Neural crest cell (in vitro differentiated cells): ENCODE measurements around the gene AHCYL2. TPM values are rescaled to one million over a fixed set of nuclear protein-coding genes. Genes with fewer than 3 reads are reported as not detected.
A peak's percentile ranks its signal among the peaks of the same experiment; 100 is the strongest.

Experiments used
- DNase-seq: peaks from one replicate; pipeline ENCODE4 v3.0.0; 2021; ENCODE audit warnings: low read depth, mixed read lengths, low spot score
- H3K27ac Mint-ChIP-seq: one replicate; pipeline ENCODE4 v1.8.0; 2021; ENCODE audit warnings: mild to moderate bottlenecking, mixed read lengths; ENCODE audit not compliant: unreplicated experiment
- H3K27me3 Mint-ChIP-seq: 2 replicates; pipeline ENCODE4 v1.8.0; 2021; ENCODE audit warnings: low read depth, mild to moderate bottlenecking, mixed read lengths
- H3K36me3 Mint-ChIP-seq: 2 replicates; pipeline ENCODE4 v1.8.0; 2021; ENCODE audit warnings: low read depth, mild to moderate bottlenecking, mixed read lengths
- H3K4me1 Mint-ChIP-seq: 2 replicates; pipeline ENCODE4 v1.8.0; 2021; ENCODE audit warnings: mixed read lengths
- H3K4me3 Mint-ChIP-seq: one replicate; pipeline ENCODE4 v1.8.0; 2021; ENCODE audit warnings: mild to moderate bottlenecking, mixed read lengths
- H3K9me3 Mint-ChIP-seq: 2 replicates; pipeline ENCODE4 v1.8.0; 2021; ENCODE audit warnings: mixed read lengths
- CTCF ChIP-seq: fragments of 200-600 bp; sonication (generic); conservative IDR thresholded peaks from 2 replicates; pipeline ENCODE4 v1.5.0; 2021; ENCODE audit warnings: antibody characterized with exemption, mild to moderate bottlenecking
- total RNA-seq: library from RNA; stranded (reverse); gene quantifications from 2 replicates; pipeline ENCODE4 v1.2.1, GENCODE V29; 2021

The AHCYL2 gene
- total RNA-seq, 1 donor from 2014 or later: 19.1 TPM

- DNase-seq: no peak
- no peak for TF ChIP-seq CTCF
- Mint-ChIP-seq H3K4me3 (no peak overlapping the region), H3K36me3 (peaks cover 4% of the 10 kb centered on the region), H3K27ac (peak overlapping the region; percentile 89), H3K4me1 (peaks cover 8% of the 10 kb centered on the region), H3K27me3 (no peaks in the 10 kb centered on the region), H3K9me3 (peaks cover 2% of the 10 kb centered on the region)
These were observed 59.1 kb downstream of the AHCYL2 start for GRCh38 chr7:129283936-129284335.

GRCh38 chr7:129285111-129285510 lies 60.3 kb downstream of the AHCYL2 start:
- Mint-ChIP-seq H3K27me3 (no peaks in the 10 kb centered on the region), H3K36me3 (no peaks in the 10 kb centered on the region), H3K4me1 (peaks cover 5% of the 10 kb centered on the region), H3K27ac (no peak overlapping the region), H3K4me3 (no peak overlapping the region), H3K9me3 (no peaks in the 10 kb centered on the region)
- TF ChIP-seq CTCF: no peak
- DNase-seq: no peak

DNA sequence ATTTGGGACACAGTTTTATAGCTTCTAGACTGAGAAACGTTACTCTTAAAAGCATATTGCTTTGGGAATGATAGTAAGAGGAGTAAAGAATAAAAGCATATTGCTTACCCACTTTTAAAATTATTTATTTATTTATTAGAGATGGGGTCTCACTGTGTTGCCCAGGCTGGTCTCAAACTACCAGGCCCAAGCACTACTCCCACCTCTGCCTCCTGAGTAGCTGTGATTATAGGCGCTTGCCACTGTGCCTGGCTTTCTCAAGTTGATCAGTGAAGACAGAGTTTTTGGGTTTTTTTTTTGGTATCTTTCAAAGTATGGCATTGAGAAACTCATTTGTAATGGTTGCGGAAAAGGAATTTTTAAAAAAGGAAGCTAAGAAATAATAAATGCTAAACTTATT lies 68.0 kb downstream of the AHCYL2 start:
- H3K27me3 Mint-ChIP-seq: no peaks in the 10 kb centered on the region
- DNase-seq: no peak
- H3K27ac Mint-ChIP-seq: no peak overlapping the region
- TF ChIP-seq CTCF: no peak
- H3K9me3 Mint-ChIP-seq: no peaks in the 10 kb centered on the region
- no peak overlapping the region for H3K4me3 Mint-ChIP-seq
- peaks cover 25% of the 10 kb centered on the region for H3K4me1 Mint-ChIP-seq
- H3K36me3 Mint-ChIP-seq: no peaks in the 10 kb centered on the region

GRCh38 chr7:129295015-129295423 lies 70.2 kb downstream of the AHCYL2 start:
- Mint-ChIP-seq H3K36me3 (no peaks in the 10 kb centered on the region), H3K9me3 (no peaks in the 10 kb centered on the region), H3K4me1 (peaks cover 25% of the 10 kb centered on the region), H3K27me3 (no peaks in the 10 kb centered on the region), H3K4me3 (peak overlapping the region; percentile 36), H3K27ac (no peak overlapping the region)
- DNase-seq: no peak
- TF ChIP-seq CTCF: no peak

GRCh38 chr7:129298268-129298893 lies 73.6 kb downstream of the AHCYL2 start:
- Mint-ChIP-seq H3K4me1 (peaks cover 25% of the 10 kb centered on the region), H3K36me3 (peaks cover 16% of the 10 kb centered on the region), H3K27ac (no peak overlapping the region), H3K4me3 (no peak overlapping the region), H3K27me3 (no peaks in the 10 kb centered on the region), H3K9me3 (peaks cover 15% of the 10 kb centered on the region)
- peak; percentile 29 for DNase-seq
- peak; percentile 82 for TF ChIP-seq CTCF
